Measurements from ENCODE around the gene PCNT. TPM values are rescaled to one million over a fixed set of nuclear protein-coding genes. Genes with fewer than 3 reads are reported as not detected.

The PCNT gene
- total and polyA plus RNA-seq, 2 of the 8 experiments (the other 6 are each of a cell fraction or from before 2014, with no cell fraction given), result 9.9 to 45.1 TPM

- no peak for TF ChIP-seq EGR1 (IDR thresholded peaks at IDR 0.05; ENCODE audit: borderline replicate concordance, low read depth, low read length)
- TF ChIP-seq CHD2 (IDR thresholded peaks at IDR 0.05; ENCODE audit: low read length), result no peak
- TF ChIP-seq SP1 (IDR thresholded peaks at IDR 0.05; ENCODE audit: low read depth, low read length), result no peak
- TF ChIP-seq BCL11A (IDR thresholded peaks at IDR 0.05; ENCODE audit: low read depth in 2 of 2, low read length in 2 of 2), result no peak
- TF ChIP-seq BRCA1 (IDR thresholded peaks at IDR 0.05; ENCODE audit: low read depth, low read length), result no peak
These were observed 151.3 kb downstream of the PCNT start (continued) for GRCh38 chr21:46475296-46475695.
